Measurements from ENCODE around the gene FLNB. TPM values are rescaled to one million over a fixed set of nuclear protein-coding genes. Genes with fewer than 3 reads are reported as not detected.
A peak's percentile ranks its signal among the peaks of the same experiment; 100 is the strongest.

Gene FLNB
- total and polyA plus RNA-seq, 2 of the 13 experiments (the other 11 are each of a cell fraction or from before 2014, with no cell fraction given), result 106 to 130 TPM

DNA sequence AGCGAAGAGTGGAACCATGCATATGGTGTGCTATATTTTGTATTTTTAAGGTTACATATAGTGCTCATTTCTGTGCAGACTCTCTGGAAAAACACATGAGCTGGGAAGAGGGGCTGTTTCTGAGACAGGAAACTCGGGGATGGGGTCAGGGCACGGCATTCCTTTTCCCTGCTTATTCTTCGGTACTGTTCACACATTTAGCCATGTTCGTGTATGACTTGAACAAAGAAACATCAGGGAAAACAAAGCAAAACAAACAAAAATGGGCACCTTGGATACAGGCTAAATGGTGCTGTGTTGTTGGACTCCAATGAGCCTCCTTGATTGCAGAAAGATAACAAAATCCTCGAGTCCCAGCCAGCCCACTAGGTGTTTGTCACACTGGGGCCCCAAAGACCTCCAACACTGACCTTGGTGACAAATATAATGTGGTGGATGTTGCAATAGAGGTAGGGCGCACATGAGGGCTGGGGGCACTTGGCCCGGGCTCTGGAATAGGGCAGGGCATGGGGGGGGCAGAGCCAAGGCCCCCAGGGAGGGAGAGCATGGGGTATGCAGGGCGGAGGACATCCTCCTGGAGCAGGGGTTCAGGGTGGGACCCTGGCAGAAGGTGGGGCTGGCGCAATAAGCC, 183.3 kb downstream of the FLNB start (continued):
- TF ChIP-seq KIAA2018 (CRISPR knock-in tag; IDR thresholded peaks at IDR 0.05; ENCODE audit: borderline replicate concordance), result no peak
- TF ChIP-seq PAX8 (CRISPR knock-in tag; IDR thresholded peaks at IDR 0.05; ENCODE audit: borderline replicate concordance), result no peak
- TF ChIP-seq, protein P1, sequence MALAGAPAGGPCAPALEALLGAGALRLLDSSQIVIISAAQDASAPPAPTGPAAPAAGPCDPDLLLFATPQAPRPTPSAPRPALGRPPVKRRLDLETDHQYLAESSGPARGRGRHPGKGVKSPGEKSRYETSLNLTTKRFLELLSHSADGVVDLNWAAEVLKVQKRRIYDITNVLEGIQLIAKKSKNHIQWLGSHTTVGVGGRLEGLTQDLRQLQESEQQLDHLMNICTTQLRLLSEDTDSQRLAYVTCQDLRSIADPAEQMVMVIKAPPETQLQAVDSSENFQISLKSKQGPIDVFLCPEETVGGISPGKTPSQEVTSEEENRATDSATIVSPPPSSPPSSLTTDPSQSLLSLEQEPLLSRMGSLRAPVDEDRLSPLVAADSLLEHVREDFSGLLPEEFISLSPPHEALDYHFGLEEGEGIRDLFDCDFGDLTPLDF (CRISPR knock-in tag; IDR thresholded peaks at IDR 0.05), result no peak
- TF ChIP-seq CERS6 (CRISPR knock-in tag; IDR thresholded peaks at IDR 0.05), result no peak
- no peak for TF ChIP-seq ZBTB25 (CRISPR knock-in tag; IDR thresholded peaks at IDR 0.05)
- no peak for TF ChIP-seq MNT (IDR thresholded peaks at IDR 0.05)
- TF ChIP-seq SRSF9 (IDR thresholded peaks at IDR 0.05; ENCODE audit: borderline replicate concordance, insufficient read depth, low read depth, low read length, poor library complexity, severe bottlenecking), result no peak
- 0 out of 2 replicates have a peak, but pooled peaks have one; percentile 25 for TF ChIP-seq ZFY (CRISPR knock-in tag; IDR thresholded peaks at IDR 0.05)
- TF ChIP-seq ZBTB26 (CRISPR knock-in tag; IDR thresholded peaks at IDR 0.05; ENCODE audit: borderline replicate concordance), result peak; percentile 42; the same call in 1 of the 2 replicates
- no peak for TF ChIP-seq ZNF513 (CRISPR knock-in tag; conservative IDR thresholded peaks at IDR 0.05)
- 0 out of 2 replicates have a peak, but pooled peaks have one; percentile 22 for TF ChIP-seq ZNF121 (CRISPR knock-in tag; IDR thresholded peaks at IDR 0.05)
